DMS53 treated with DMSO at 0.1 percent for 48 hours (cell line): Measurements from ENCODE around the gene CYB5D1.
A peak's percentile ranks its signal among the peaks of the same experiment; 100 is the strongest.
"Not testable (repeated sequence)": the region's sequence is repeated elsewhere in the genome, so short reads cannot be mapped to it uniquely, and the experiment has no call there.

ENCODE experiments used
- DNase-seq: peaks from one replicate; lab custom pipeline; 2025; ENCODE audit not compliant: unreplicated experiment; lab: John Stamatoyannopoulos, UW

CYB5D1 gene, protein sequence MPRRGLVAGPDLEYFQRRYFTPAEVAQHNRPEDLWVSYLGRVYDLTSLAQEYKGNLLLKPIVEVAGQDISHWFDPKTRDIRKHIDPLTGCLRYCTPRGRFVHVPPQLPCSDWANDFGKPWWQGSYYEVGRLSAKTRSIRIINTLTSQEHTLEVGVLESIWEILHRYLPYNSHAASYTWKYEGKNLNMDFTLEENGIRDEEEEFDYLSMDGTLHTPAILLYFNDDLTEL

GRCh38 chr17:7857713-7858521, at the start of gene CYB5D1:
Gene CYB5D1 (plus strand): TSS chr17:7858003. CDS start chr17:7858135, 132 bp downstream.
- DNase-seq, result peak; percentile 99

DNA sequence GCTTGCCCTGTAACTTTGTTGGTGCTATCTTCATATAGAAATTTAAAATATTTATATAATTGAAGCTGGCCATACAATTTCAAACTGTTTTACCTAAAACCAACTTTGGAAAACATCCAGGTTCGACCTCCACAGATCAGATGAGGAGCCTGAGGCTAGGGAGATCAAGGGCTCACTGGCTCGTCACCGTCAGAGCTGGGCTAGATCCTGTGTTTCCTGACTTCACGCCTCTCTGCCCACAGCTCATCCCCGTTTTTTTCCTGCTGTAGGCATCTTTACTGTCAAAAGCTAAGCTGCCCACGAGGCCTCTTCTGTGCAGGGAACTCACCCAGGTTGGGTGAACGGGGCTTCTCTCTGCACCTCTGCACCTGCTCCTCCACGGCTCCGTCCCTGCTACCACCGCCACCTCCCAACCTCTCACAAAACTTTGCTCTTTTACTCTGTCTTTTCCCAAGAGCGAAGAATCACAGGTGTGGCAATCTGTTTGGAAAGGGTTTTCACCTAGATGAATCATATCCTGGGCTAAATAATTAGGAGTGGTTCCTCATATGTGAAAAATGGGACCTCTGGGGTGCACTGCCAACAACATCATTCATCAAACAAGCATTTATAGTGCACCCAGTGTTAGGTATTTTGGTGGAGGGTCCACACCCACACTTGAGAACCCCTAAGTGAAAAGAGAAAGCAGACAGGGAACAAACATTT, 48.6 kb upstream of the CYB5D1 start:
- no peak for DNase-seq

DNA sequence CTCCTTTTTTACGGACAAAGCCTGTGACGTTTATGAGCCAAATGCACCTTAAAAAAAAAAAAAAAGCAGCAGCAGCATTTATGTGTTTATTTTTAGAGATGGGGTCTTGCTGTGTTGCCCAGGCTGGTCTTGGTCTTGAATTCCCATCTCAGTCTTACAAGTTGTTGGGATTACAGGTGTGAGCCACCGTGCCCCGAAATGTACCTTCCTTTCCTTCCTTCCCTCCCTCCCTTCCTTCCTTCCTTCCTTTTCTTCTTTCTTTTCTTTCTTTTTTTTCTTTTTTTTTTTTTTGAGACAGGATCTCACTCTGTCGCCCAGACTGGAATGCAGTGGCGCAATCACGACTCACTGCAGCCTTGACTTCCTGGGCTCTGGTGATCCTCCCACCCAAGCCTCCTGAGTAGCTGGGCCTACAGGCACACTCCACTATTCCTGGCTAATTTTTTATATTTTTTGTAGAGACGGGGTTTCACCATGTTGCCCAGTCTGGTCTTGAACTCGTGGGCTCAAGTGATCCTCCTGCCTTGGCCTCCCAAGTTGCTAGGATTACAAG, 47.9 kb upstream of the CYB5D1 start:
- DNase-seq, result not testable (repeated sequence)

GRCh38 chr17:7811251-7811650, 46.6 kb upstream of the CYB5D1 start:
- DNase-seq, result no peak

GRCh38 chr17:7814969-7815368, 42.8 kb upstream of the CYB5D1 start:
- DNase-seq, result no peak

DNA sequence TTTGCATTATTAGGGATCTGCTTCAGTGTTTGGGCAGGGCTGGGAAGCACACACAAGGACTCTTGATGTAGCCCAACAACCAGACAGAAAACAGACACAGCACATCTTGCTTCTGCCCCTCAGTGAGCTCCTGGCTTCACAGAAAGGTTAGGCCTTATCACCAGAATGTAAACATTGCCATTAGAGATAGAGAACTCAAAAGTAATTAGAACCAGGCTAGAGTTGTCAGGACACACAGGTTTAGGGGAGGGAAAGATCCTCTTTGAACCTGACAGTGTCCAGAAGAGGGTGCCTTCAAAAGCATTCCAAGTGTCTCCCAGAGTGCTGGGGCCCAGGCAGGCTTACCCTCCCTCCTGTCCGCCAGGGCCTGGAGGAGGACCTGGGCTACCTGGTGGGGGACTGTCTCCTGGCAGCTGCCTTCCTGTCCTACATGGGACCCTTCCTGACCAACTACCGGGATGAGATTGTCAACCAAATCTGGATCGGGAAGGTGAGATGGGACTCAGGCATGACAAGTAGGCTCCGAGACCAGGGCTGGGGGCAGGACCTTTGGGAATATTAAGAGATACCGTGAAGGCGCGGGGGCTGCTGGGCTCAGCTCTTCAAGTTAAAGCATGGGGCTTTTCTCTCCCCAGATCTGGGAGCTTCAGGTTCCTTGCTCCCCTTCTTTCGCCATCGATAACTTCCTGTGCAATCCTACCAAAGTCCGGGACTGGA, 40.7 kb upstream of the CYB5D1 start:
- DNase-seq, result no peak

DNA sequence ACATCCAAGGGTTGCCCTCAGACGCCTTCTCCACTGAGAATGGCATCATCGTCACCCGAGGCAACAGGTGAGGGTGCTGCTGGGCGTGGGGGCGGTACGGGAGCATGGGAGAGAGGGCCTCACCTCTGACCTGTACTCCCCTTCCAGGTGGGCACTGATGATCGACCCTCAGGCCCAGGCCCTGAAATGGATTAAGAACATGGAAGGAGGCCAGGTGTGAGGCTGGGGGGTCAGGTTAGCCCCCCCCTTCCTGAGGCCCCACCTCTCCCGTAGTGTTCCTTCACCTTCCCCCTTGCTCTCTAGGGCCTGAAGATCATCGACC, 40.2 kb upstream of the CYB5D1 start:
- DNase-seq, result no peak

- no peak for DNase-seq
These were observed 39.8 kb upstream of the CYB5D1 start for GRCh38 chr17:7818026-7818425.

GRCh38 chr17:7818746-7819645, 38.8 kb upstream of the CYB5D1 start:
- DNase-seq, result no peak

DNA sequence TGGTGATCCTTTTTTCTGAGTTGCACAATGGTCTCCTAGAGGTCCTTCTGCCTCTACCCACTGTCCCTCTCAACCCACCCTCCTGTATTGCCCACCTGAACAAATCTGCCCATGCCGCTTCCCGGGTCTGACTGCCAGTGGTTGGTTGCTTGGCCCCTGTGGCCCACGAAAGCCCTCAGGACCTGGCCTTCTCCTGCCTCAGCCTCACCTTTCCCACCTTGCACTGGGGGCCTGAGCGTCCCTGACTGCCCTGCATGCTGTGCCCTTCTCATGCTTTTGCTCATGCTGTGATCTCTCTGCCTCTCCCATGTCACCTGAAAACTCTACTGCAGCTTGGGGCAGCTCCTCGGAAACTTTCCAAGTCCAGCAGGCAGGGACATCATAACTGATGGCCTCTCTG, 37.6 kb upstream of the CYB5D1 start:
- DNase-seq, result no peak

DNA sequence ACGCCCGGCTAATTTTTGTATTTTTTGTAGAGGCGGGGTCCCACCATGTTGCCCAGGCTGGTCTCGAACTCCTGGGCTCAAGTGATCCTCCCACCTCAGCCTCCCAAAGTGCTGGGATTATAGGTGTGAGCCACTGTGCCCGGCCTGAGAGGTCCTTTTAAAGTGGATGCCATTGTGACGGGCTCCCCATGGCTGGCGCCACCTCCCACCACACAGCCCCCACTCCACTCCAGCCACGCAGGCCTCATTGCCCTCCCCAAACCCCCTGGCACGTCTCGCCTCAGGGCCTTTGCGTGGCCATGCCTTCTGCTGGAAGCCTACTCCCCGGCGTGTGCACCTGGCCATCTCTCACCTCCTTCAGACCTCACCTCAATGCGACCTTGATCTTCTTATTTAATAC, 35.7 kb upstream of the CYB5D1 start:
- DNase-seq, result no peak

- DNase-seq, result no peak
These were observed 34.2 kb upstream of the CYB5D1 start for GRCh38 chr17:7823581-7824001.

DNA sequence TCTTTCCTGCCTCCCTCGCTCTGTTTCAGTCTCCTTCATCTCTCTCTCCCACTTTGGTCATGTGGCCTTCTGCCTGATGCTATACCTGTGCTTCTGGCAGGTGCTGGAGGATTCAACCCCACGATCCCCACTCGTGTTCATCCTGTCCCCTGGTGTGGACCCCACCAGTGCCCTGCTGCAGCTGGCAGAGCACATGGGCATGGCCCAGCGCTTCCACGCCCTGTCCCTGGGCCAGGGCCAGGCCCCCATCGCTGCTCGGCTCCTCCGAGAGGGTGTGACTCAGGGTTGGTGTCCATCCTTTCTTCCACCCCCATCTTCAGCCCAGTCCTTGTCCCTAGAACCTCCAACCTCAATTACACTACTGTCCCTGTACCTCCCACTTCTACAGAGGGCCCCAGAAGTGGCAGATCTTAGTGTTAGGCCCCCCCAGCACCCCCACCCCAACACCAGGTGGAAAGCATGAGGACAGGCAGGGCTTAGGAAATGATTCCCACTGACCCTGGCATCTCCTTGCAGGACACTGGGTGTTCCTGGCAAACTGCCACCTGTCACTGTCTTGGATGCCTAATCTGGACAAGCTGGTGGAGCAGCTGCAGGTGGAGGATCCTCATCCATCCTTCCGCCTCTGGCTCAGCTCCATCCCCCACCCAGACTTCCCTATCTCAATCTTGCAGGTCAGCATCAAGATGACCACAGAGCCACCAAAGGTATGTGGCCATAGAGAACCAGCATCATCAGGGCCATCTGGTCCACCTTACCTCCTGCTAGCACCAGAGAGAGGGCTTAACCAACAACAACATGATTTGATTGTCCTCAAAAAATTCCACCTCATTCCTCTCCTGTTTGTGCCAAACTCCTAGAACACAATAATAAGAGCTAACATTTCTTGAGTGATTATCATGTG, 33.5 kb upstream of the CYB5D1 start:
- DNase-seq, result no peak

DNA sequence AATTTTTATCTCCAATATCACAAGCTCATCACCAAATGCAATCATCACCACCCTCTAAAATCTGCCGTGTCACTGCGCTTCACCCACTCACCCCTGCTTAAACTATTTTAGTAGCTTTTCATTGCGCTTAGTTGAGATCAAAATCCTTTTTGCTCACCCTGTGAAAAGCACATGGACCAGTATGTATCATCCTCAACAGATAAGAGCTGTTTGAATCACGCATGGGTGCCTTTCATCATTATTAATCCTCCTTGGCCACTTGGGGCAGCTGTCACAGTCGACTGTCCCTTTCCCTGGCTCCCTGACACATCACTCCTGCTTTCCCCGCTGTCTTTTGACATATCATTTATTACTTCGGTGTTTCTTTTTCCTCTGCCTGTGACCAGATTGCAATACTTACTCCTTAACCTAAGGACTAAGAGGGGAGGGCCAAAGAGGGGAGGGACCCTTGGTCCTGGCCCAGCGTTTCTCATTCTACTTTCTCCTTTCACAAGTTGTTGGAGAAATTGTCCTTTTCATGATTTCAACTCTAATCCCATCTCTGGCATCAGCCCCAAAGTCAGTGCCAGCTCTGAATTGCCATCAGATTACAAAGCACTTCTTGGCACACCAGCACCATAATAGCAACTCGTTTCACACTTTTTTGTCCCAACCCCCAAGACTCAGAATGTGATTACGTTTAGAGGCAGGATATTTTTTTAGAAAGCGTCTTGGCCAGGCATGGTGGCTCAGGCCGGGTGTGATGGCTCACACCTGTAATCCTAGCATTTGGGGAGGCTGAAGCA, 32.4 kb upstream of the CYB5D1 start:
- DNase-seq, result no peak

DNA sequence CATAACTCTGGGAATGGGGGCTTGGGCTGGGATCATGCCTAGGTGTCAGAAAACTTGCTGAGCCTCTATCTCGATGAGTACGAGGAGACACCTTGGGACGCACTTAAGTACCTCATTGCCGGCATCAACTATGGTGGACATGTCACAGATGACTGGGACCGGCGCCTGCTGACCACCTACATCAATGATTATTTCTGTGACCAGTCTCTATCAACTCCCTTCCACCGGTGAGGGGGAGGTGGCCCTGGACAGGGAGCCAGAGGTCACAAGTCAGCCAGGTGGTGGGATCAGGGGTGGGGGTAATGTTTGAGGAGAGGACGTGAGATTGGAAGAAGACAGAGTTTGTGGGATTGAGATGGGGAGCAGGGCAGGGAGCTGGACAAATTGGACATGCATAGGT, 27.2 kb upstream of the CYB5D1 start:
- no peak for DNase-seq

- DNase-seq, result no peak
These were observed 26.6 kb upstream of the CYB5D1 start for GRCh38 chr17:7831233-7831632.

DNA sequence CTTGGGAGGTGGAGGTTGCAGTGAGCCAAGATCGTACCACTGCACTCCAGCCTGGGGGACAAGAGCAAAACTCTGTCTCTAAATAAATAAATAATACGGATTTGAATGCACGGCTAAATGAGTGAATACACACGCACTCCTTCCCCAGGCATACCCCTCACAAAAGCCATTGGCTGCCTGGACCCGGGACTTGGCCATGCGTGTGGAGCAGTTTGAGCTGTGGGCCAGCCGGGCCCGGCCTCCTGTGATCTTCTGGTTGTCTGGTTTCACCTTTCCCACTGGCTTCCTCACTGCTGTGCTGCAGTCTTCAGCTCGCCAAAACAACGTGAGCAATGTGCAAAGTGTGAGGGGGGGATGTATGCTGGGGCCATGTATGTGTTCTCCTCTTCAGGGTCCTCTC, 25.4 kb upstream of the CYB5D1 start:
- no peak for DNase-seq

GRCh38 chr17:7833011-7833794, 24.6 kb upstream of the CYB5D1 start:
- no peak for DNase-seq
